ENCODE results near the gene RASAL1.

RASAL1 gene

DNA sequence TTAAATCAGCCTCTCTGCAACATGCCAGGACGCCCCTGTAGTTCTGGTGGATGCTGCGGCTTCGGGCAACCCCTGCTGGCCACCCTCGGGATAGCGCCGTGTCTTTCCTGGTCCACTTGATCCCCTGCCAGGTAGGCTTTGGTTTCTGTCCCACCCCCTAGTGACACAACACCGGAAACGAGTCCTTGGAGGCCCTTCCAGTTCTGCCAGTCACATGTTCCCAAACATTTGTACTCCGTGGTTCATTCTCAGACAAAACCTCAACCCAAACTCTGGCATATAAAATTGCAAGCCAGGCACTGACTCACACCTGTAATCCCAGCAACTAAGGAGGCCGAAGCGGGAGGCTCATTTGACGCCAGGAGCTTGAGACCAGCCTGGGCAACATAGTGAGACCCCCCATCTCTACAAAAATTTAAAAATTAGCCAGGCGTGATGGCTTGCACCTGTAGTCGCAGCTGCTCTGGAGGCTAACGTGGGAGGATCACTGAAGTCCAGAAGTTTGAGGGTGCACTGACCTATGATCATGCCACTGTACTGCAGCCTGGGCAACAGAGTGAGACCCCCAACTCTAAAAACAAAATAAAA, 37.0 kb downstream of the RASAL1 start (continued):
- TF ChIP-seq, protein P1, sequence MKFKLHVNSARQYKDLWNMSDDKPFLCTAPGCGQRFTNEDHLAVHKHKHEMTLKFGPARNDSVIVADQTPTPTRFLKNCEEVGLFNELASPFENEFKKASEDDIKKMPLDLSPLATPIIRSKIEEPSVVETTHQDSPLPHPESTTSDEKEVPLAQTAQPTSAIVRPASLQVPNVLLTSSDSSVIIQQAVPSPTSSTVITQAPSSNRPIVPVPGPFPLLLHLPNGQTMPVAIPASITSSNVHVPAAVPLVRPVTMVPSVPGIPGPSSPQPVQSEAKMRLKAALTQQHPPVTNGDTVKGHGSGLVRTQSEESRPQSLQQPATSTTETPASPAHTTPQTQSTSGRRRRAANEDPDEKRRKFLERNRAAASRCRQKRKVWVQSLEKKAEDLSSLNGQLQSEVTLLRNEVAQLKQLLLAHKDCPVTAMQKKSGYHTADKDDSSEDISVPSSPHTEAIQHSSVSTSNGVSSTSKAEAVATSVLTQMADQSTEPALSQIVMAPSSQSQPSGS (tag by site-specific recombination; IDR thresholded peaks at IDR 0.05; ENCODE audit: low read depth) = no peak
- TF ChIP-seq ZNF704 (tag by site-specific recombination; IDR thresholded peaks at IDR 0.05) = no peak
- no peak for TF ChIP-seq ZNF707 (tag by site-specific recombination; IDR thresholded peaks at IDR 0.05)
- TF ChIP-seq ZNF521 (tag by site-specific recombination; IDR thresholded peaks at IDR 0.05) = no peak
- TF ChIP-seq, protein P2, sequence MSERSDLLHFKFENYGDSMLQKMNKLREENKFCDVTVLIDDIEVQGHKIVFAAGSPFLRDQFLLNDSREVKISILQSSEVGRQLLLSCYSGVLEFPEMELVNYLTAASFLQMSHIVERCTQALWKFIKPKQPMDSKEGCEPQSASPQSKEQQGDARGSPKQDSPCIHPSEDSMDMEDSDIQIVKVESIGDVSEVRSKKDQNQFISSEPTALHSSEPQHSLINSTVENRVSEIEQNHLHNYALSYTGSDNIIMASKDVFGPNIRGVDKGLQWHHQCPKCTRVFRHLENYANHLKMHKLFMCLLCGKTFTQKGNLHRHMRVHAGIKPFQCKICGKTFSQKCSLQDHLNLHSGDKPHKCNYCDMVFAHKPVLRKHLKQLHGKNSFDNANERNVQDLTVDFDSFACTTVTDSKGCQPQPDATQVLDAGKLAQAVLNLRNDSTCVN (tag by site-specific recombination; optimal IDR thresholded peaks at IDR 0.05) = no peak
- no peak for TF ChIP-seq ZNF645 (tag by site-specific recombination; IDR thresholded peaks at IDR 0.05)
- no peak for TF ChIP-seq ZNF624 (tag by site-specific recombination; IDR thresholded peaks at IDR 0.05)
- TF ChIP-seq, protein P3, sequence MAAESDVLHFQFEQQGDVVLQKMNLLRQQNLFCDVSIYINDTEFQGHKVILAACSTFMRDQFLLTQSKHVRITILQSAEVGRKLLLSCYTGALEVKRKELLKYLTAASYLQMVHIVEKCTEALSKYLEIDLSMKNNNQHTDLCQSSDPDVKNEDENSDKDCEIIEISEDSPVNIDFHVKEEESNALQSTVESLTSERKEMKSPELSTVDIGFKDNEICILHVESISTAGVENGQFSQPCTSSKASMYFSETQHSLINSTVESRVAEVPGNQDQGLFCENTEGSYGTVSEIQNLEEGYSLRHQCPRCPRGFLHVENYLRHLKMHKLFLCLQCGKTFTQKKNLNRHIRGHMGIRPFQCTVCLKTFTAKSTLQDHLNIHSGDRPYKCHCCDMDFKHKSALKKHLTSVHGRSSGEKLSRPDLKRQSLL (tag by site-specific recombination; IDR thresholded peaks at IDR 0.05) = no peak
- no peak for TF ChIP-seq ZNF133 (tag by site-specific recombination; IDR thresholded peaks at IDR 0.05)
- peak; percentile 12; the same call in 1 of the 2 replicates for TF ChIP-seq ZNF366 (tag by site-specific recombination; conservative IDR thresholded peaks at IDR 0.05)
- TF ChIP-seq ELK4 (IDR thresholded peaks at IDR 0.05; ENCODE audit: borderline replicate concordance, low read depth, low read length) = no peak
- TF ChIP-seq ZNF140 (tag by site-specific recombination; IDR thresholded peaks at IDR 0.05) = no peak
- TF ChIP-seq ZNF132 (tag by site-specific recombination; IDR thresholded peaks at IDR 0.05; ENCODE audit: borderline replicate concordance) = no peak
- TF ChIP-seq OSR2 (tag by site-specific recombination; IDR thresholded peaks at IDR 0.05) = no peak
- peak; percentile 48; the same call in 1 of the 2 replicates for TF ChIP-seq KLF9 (tag by site-specific recombination; IDR thresholded peaks at IDR 0.05; ENCODE audit: low read depth)
- TF ChIP-seq ZNF610 (tag by site-specific recombination; IDR thresholded peaks at IDR 0.05; ENCODE audit: borderline replicate concordance) = no peak
- TF ChIP-seq ZNF280C (tag by site-specific recombination; IDR thresholded peaks at IDR 0.05) = no peak
- no peak for TF ChIP-seq ZNF433 (tag by site-specific recombination; IDR thresholded peaks at IDR 0.05; ENCODE audit: low read depth)
- TF ChIP-seq GLIS1 (tag by site-specific recombination; IDR thresholded peaks at IDR 0.05) = peak; percentile 83
- no peak for TF ChIP-seq ZNF664 (tag by site-specific recombination; IDR thresholded peaks at IDR 0.05)
- no peak for TF ChIP-seq WT1 (tag by site-specific recombination; IDR thresholded peaks at IDR 0.05)
- TF ChIP-seq INSM2 (tag by site-specific recombination; IDR thresholded peaks at IDR 0.05) = 0 out of 2 replicates have a peak, but pooled peaks have one; percentile 21
- no peak for TF ChIP-seq ZNF596 (tag by site-specific recombination; IDR thresholded peaks at IDR 0.05)
- TF ChIP-seq ZNF335 (tag by site-specific recombination; conservative IDR thresholded peaks at IDR 0.05) = peak; percentile 54
- no peak for TF ChIP-seq SALL2 (tag by site-specific recombination; IDR thresholded peaks at IDR 0.05; ENCODE audit: borderline replicate concordance)
- TF ChIP-seq ZNF561 (tag by site-specific recombination; IDR thresholded peaks at IDR 0.05; ENCODE audit: borderline replicate concordance) = peak; percentile 43; the same call in 1 of the 2 replicates
- no peak for TF ChIP-seq ZNF529 (tag by site-specific recombination; IDR thresholded peaks at IDR 0.05; ENCODE audit: insufficient replicate concordance)
- TF ChIP-seq ZNF354C (tag by site-specific recombination; IDR thresholded peaks at IDR 0.05; ENCODE audit: borderline replicate concordance, low read depth) = no peak
- no peak; the same call in 1 of the 2 replicates for TF ChIP-seq ZNF2 (tag by site-specific recombination; IDR thresholded peaks at IDR 0.05)
